Middle frontal gyrus (tissue), 1 donor: ENCODE data around the gene MEOX1.

Experiments
- DNase-seq: peaks from one replicate; pipeline ENCODE4 v3.0.0-alpha.2; 2015; ENCODE audit warnings: low spot score; ENCODE audit errors: extremely low spot score

Gene MEOX1

DNA sequence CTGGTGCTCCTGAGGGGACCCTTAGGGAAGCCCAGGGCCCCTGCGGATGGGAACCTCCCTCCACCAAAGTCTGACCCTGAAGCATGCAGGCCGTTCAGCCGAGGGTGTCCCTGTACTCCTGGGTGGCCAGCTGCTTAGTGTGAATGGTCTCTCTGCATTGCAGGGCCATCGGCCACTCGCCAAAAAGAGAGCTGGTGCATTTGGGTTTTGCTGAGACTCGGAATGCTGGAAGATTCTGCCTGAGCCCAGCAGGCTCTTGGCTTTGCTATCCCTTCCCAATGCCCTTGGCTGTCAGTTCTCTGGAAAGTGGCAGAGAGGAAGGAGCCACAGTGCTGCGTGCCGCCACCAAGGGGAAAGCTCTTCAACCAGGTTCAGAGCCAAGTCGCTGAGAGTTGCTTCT, 2.8 kb downstream of the MEOX1 start:
- no peak for DNase-seq

- DNase-seq = no peak
Observed at GRCh38 chr17:43655693-43656255, 5.9 kb downstream of the MEOX1 start.

GRCh38 chr17:43652124-43652480, 9.6 kb downstream of the MEOX1 start:
- no peak for DNase-seq

DNA sequence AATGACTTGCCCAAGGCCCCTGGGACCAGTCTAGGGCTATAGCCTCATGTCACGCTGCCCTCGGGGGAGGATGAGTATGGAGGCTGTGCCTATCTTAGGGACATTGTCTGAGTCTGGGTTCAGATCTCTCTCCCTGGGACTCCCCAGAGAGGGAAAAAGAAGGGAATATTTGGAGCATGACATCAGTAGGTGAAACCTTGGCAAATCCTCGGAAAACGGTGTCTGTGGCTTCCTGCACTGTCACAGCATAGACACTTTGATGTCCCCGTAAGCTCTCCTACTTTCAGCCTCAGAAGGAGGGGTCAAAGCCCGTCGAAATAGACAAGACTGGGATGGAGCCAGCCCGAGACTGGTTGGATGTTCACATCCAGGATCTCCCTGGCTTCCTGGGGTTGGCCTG, 11.3 kb downstream of the MEOX1 start:
- DNase-seq = no peak

DNA sequence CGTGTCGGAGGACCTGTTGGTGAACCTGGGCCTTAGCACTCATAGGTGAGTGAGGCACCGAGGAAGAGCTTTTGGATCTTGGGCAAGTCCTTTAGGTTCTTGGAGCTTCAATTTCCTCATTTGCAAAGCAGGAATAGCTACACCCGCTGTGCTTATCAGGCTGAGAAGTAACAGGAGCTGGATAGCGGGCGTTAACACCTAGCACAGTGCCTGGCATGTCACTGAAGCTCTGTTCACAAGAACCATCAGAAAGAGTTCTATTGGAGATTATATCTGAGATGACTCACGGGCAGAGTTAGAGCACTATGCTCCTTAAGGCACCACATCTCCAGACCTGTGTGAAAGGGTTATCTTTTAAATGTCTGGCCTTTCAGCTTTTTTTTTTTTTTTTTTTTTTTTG, 12.8 kb downstream of the MEOX1 start:
- no peak for DNase-seq

DNA sequence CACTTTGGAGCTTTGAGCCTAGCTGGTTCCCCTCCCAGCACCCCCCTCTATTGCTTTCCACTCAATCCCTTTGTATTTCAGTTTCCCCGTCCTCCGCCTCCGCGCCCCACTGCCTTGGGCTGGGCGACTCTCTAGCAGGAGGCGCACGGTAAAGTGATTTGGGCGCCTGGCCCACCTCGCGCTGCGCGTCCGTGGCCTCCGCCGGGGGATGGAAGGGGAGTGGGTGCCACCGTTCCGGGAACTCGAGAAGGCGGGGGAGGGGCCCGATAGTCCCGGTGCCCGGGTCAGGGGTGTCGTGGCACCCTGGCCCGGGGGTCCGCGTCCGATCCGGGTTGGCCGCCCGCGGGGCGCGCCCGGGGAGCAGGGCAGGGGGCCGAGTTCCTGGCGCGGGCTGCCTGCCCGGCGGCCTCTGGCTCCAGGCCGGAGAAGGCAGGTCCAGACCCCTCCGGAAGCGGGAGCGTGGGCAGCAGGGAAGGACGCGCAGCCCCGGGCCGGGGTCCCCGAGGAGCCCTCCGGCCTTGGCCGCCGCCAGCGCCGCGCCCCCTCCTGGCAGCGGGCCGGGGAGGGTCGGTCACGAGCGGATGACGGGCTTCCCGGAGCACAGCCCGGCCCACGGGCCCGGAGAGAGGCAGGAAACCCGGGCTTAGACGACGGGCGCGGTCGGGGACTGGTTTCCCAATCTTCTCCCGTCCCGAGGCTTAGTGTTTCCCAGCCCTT, 15.8 kb downstream of the MEOX1 start:
- no peak for DNase-seq

DNA sequence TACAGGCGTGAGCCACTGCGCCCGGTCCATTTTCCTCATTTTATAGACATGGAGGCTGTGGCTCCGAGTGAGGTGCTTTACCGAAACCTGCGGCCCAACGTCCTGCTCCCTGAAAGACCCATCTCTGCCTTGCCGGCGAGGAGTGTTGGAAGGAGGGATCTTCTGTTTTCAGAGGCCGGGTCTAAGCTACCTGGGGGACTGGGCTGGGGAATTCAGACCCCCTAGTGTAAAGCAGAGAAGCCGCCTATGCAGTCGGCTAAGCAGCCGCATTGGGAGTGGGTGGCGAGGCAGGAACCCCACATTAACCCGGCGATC, 16.3 kb downstream of the MEOX1 start:
- DNase-seq = no peak

GRCh38 chr17:43644081-43644480, 17.6 kb downstream of the MEOX1 start:
- DNase-seq = no peak

- DNase-seq = no peak
Observed at GRCh38 chr17:43641416-43641815, 20.3 kb downstream of the MEOX1 start.

GRCh38 chr17:43640491-43641252, 21.1 kb downstream of the MEOX1 start:
- DNase-seq = no peak

DNA sequence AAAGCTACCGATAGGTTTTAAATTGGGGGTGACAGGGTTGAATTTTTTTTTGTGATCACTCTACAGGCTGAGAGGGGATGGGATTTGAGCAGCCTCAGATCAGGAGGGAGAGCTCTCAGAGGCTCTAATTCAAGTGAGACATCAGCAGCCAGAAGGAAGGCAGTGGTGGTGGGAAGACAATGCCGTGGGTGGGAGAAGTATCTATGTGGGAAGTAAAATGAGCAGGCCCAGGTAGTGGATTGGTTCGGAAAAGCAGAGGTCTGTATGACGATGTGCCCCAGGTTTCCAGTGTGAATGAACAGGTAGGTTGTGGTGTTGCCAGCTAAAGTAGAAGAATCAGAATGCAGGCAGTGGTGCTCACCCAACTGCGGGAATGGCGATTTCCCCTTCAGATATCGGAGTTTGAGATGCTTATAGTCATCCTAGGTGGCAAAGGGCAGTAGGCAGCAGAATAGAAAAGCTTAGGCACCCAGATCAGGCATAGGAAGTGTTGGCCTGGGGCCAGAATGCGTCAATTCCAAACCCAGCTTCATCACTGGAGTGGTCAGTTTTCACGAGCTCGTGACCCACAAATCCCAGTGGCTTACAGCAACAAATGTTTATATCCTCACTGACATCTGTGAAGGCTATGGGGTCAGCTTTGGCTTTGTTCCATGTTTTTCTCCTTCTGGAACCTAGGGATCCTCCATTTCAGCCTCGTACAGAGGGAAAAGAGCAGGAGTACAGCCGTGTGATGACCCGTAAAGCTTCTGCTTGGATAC, 24.0 kb downstream of the MEOX1 start:
- no peak for DNase-seq

GRCh38 chr17:43636426-43636825, 25.3 kb downstream of the MEOX1 start:
- no peak for DNase-seq

- no peak for DNase-seq
Observed at GRCh38 chr17:43634591-43635125, 27.1 kb downstream of the MEOX1 start.

DNA sequence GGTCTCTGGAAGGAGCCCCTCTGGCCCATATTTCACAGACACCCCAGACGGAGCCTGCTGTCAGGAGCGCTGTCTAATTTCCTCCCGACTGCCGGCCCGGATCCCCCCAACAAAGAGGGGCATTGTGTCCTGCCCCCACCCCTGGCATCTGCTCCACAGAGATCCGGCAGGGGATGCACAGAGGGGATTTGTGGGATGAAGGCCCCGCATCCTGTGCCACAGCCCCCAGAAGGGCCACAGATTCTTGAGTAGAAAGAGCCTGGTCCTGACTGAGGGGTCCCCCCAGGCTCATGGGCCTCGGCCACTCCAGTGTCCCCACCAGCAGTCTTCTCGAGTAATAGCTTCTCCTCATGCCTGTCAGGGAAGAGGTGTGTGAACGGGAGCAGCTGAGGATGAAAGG, 29.5 kb downstream of the MEOX1 start:
- no peak for DNase-seq

DNA sequence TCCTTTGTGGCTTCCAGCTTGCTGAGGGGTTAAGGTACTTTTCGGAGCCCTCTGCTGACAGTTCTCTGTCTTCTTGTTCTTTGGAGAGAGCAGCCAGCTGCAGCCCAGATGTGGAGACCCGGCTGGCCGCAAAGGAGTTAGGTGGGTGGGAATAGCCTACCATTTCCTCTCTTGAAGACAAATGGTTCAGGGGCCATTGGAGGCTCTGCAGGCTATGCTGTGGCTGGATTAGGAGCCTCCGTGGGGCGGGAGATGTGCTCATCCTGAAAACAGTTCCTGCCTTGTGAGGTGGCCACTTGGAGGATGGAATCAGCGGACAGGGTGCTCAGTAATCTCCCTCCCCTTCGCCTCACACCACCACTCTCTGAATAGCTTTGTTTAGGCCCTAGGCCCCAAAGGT, 30.3 kb downstream of the MEOX1 start:
- no peak for DNase-seq

DNA sequence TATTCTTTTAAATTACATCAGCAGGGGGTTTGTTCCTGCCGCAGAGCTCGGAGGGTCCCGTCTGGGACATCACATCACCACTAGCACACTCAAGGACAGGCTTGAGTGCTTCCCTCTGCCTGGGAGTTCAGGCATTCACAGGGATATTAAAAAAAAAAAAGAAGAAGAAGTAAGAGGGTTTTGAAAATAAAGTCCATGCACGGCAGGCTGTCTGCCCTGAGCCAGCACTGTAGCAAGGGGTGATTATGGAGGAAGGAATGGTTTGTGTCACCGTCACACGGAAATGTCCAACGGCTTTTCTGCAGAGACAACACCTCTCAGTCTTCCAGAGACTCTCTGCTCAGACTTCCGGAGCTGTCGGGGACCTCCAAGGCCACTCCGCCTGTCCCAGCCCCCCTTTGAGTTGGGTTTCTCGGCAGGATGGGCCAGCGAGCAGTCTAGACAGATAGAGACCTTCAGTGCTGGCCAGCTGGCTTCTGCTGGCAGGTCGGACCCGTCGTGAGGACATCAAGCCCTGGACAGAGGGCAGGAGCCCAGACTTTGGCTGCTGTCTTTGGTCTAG, 33.6 kb downstream of the MEOX1 start:
- no peak for DNase-seq

DNA sequence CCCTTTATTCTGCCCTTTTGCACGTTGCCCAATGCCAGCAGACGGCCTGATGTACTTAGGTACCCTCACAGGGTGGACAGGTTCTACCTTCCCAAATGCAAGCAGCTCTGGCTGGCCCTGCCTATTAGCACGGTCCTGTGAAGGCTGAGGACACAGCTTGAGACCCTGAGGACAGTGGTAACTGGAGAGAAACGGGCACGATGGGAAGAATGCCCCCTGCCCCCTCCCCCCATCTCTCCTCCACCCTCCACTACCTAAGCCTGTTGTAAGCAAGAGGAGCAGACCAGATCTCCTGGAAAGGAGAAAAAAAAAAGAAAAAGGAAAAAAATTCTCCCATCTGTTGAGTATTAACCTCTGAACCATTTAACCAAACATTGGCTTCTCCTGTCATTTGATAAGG, 34.1 kb downstream of the MEOX1 start:
- DNase-seq = no peak

DNA sequence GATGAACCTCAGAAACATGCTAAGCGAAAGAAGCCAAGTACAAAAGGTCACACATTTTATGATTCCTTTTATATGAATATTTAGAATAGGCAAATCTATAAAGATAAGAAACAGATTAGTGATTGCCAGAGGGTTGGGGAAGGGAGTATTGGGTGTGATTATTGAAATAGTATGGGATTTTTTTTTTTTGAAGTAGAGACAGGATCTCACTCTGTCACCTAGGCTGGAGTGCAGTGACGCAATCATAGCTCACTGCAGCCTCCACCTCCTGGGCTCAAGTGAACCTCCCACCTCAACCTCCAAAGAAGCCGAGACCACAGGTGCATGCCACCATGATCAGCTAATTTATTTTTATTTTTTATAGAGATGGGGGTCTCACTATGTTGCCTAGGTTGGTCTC, 35.7 kb downstream of the MEOX1 start:
- DNase-seq = no peak

- no peak for DNase-seq
Observed at GRCh38 chr17:43625606-43626005, 36.1 kb downstream of the MEOX1 start.

GRCh38 chr17:43620581-43620980, 41.1 kb downstream of the MEOX1 start:
- no peak for DNase-seq

GRCh38 chr17:43620147-43620546, 41.6 kb downstream of the MEOX1 start:
- no peak for DNase-seq

DNA sequence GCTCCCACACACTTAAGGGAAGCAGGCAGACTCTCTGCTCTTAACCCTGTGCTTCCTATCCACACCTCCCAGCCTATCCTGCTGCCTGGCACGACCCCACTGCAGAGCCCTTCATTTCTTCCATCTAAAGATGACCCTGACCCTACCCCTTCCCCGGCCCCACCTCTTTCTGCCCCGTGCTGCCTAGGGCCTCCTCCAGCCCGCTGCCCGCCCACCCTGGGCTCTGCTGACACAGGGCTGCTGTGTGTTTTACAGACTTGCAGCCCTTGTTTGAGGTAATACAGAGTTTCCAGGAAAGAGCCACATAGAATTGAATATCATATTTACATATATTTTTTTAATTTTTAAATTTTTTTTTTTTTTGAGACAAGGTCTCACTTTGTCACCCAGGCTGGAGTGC, 42.0 kb downstream of the MEOX1 start:
- DNase-seq = no peak
